Transverse colon (tissue), 4 donors: ENCODE results near the gene DUS3L.

Source experiments
- CTCF ChIP-seq, 5 experiments: fragments of 200-600 bp in 3 of 5; fragments of 450-650 bp in 2 of 5; sonication (generic) in 3 of 5; IDR thresholded peaks; 1 replicate in 2 of 5; 2 replicates in 3 of 5; pipeline ENCODE4 v1.5.1; 2016 to 2017; ENCODE audit warnings: antibody characterized with exemption in 5 of 5, inconsistent platforms in 3 of 5, mild to moderate bottlenecking in 2 of 5, moderate library complexity in 1 of 5
- EP300 ChIP-seq: sonication (generic); formaldehyde crosslinking; IDR thresholded peaks from one replicate; pipeline ENCODE4 v1.6.1; 2017; ENCODE audit warnings: antibody characterized with exemption, low read depth
- POLR2A ChIP-seq: fragments of 450-650 bp; IDR thresholded peaks from one replicate; pipeline ENCODE4 v1.6.1; 2016; ENCODE audit warnings: antibody characterized with exemption, mild to moderate bottlenecking, moderate library complexity
- POLR2AphosphoS5 ChIP-seq, 3 donors: sonication (generic); formaldehyde crosslinking; IDR thresholded peaks; one replicate each; pipeline ENCODE4 v1.6.1; 2016; ENCODE audit warnings: antibody characterized with exemption in 3 of 3

- TF ChIP-seq POLR2A (no peak), CTCF (IDR thresholded peaks at IDR 0.05) (no peak), POLR2AphosphoS5 (IDR thresholded peaks at IDR 0.05) (no peak), EP300 (no peak)
Measured at GRCh38 chr19:5773276-5773675, 17.7 kb downstream of the DUS3L start.
